MCF 10A (cell line): ENCODE measurements around the gene CLDN9. TPM values are rescaled to one million over a fixed set of nuclear protein-coding genes. Genes with fewer than 3 reads are reported as not detected.

Source experiments
- BruUV-seq: library from RNA; stranded (reverse); fragments of 400-500 nt; replicated peaks from 2 replicates; lab custom pipeline; 2021; lab: Mats Ljungman, UMichigan
- CTCF ChIA-PET: fragments of 300-600 bp; sonication (Branson Sonifier 250); formaldehyde crosslinking; extraction: SDS; loops from one replicate; lab custom pipeline; 2021; ENCODE audit warnings: antibody characterized with exemption, inconsistent platforms; lab: Yijun Ruan, JAX
- POLR2A ChIA-PET: fragments of 300-600, 350-650 bp; sonication (Branson Sonifier 250); formaldehyde crosslinking; extraction: SDS; loops from one replicate; lab custom pipeline; 2020; ENCODE audit warnings: antibody characterized with exemption, inconsistent platforms; lab: Yijun Ruan, JAX
- DNase-seq: peaks from one replicate; pipeline ENCODE4 v3.0.0-alpha.2; 2018; ENCODE audit not compliant: unreplicated experiment
- H3K27ac Mint-ChIP-seq: one replicate; pipeline ENCODE4 v1.8.0; 2022; ENCODE audit warnings: mild to moderate bottlenecking, low read depth, mixed read lengths; ENCODE audit not compliant: unreplicated experiment
- H3K27me3 Mint-ChIP-seq: one replicate; pipeline ENCODE4 v1.8.0; 2022; ENCODE audit warnings: mixed read lengths; ENCODE audit not compliant: insufficient read depth, unreplicated experiment
- H3K36me3 Mint-ChIP-seq: one replicate; pipeline ENCODE4 v1.8.0; 2022; ENCODE audit warnings: mild to moderate bottlenecking, moderate library complexity, mixed read lengths; ENCODE audit not compliant: insufficient read depth, unreplicated experiment
- H3K4me1 Mint-ChIP-seq: one replicate; pipeline ENCODE4 v1.8.0; 2022; ENCODE audit warnings: mixed read lengths; ENCODE audit not compliant: insufficient read depth, unreplicated experiment
- H3K4me3 Mint-ChIP-seq: one replicate; pipeline ENCODE4 v1.8.0; 2022; ENCODE audit warnings: mild to moderate bottlenecking, moderate library complexity, mixed read lengths; ENCODE audit not compliant: unreplicated experiment
- H3K9me3 Mint-ChIP-seq: one replicate; pipeline ENCODE4 v1.8.0; 2022; ENCODE audit warnings: mixed read lengths; ENCODE audit not compliant: unreplicated experiment
- intact Hi-C: fragments of 100-400 bp; cut with micrococcal nuclease; formaldehyde crosslinking; loops from 2 replicates; pipeline ENCODE4 v1.14.1; 2022
- total RNA-seq: library from RNA; stranded (reverse); gene quantifications from 2 replicates; pipeline ENCODE4 v1.2.3, GENCODE V29; 2022
- TF ChIP-seq, protein P1 (sequence below): fragments of 200-600 bp; IDR thresholded peaks from one replicate; pipeline ENCODE4 v1.8.0; 2022; ENCODE audit warnings: antibody characterized with exemption, mild to moderate bottlenecking; ENCODE audit not compliant: unreplicated experiment

CLDN9 gene
- total RNA-seq, 1 experiment from 2014 or later: 0.44 TPM

DNA sequence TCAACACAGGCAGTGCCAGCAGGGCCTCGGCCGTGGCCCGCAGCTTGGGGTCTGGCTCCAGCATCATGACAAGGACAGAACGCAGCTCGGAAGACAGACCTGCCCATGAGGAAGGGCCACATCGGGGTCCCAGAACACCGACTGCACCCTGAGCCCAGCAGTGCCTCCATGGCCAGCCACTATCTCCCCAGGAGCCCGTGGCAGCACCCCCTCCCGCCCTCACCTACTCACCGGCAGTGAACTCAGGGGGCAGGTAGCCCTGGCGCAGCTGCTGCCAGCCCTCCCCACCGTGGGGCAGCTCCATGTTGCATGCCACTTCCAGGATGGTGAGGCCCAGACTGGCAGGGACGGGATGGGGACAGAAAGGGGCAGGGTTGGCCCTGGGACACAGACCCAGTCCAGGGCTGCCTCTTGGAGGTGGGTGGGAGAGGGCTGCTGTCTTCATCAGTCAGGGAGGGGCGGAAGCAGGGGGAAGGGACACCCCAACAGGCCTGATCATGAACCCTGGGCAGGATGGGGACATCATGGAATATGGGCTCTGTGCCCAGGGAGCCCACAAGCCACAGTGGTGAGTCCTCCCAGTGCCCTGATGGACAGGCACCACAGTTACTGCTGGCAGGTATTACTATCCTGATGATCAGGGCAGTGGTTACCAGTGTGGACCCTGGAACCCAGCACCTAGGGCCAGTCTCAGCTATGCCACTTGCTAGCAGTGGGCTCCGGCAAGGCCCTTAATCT, 38.2 kb upstream of the CLDN9 start:
- H3K4me1 Mint-ChIP-seq: peaks cover 5% of the 10 kb centered on the region
- no peaks in the 10 kb centered on the region for H3K27me3 Mint-ChIP-seq
- H3K27ac Mint-ChIP-seq: no peak overlapping the region
- H3K9me3 Mint-ChIP-seq: no peaks in the 10 kb centered on the region
- ChIA-PET POLR2A (no interaction called here), CTCF (interaction anchor here (0.6 to 1.0 kb wide), 4 partner anchors 15 to 118 kb away, joined by 3 read pairs; no protein-coding TSS in a partner anchor)
- no peak overlapping the region for H3K4me3 Mint-ChIP-seq
- no peaks in the 10 kb centered on the region for H3K36me3 Mint-ChIP-seq
- TF ChIP-seq, protein P1, sequence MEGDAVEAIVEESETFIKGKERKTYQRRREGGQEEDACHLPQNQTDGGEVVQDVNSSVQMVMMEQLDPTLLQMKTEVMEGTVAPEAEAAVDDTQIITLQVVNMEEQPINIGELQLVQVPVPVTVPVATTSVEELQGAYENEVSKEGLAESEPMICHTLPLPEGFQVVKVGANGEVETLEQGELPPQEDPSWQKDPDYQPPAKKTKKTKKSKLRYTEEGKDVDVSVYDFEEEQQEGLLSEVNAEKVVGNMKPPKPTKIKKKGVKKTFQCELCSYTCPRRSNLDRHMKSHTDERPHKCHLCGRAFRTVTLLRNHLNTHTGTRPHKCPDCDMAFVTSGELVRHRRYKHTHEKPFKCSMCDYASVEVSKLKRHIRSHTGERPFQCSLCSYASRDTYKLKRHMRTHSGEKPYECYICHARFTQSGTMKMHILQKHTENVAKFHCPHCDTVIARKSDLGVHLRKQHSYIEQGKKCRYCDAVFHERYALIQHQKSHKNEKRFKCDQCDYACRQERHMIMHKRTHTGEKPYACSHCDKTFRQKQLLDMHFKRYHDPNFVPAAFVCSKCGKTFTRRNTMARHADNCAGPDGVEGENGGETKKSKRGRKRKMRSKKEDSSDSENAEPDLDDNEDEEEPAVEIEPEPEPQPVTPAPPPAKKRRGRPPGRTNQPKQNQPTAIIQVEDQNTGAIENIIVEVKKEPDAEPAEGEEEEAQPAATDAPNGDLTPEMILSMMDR: no peak
- no TSS peak for BruUV-seq
- DNase-seq: no peak
- intact Hi-C loops: no loop called here

DNA sequence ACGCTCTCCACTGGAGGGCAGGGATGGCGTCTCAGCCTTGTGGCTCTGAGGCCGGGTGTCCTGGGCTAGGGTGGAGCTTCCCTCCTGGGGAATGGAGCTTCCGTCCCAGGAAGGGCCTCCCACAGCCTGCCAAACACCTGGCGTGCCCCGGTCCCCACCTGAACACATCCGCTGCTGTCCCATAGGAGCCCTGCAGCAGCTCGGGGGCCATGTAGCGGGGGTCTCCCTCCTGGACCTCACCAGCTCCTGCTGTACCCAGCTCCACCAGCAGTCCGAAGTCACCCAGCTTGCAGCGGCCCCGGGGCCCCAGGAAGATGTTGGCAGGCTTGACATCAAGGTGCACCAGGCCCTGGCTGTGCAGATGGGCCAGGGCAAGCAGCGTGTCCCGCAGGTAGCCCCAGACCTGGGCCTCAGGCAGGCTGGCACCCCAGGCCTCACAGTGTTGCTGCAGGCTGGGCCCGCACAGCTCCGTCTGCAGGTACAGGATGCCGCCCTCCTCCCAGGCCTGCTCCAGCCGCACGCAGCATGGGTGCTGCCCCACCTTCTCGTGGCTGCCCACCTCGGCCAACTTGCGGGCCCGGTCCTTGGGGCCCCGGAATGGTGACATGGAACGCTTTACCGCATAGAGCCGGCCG, 37.4 kb upstream of the CLDN9 start:
- TF ChIP-seq, protein P1: no peak
- Mint-ChIP-seq H3K27me3 (no peaks in the 10 kb centered on the region), H3K27ac (no peak overlapping the region), H3K9me3 (no peaks in the 10 kb centered on the region), H3K36me3 (no peaks in the 10 kb centered on the region), H3K4me1 (peaks cover 5% of the 10 kb centered on the region), H3K4me3 (no peak overlapping the region)
- intact Hi-C loops: no loop called here
- BruUV-seq: no TSS peak
- ChIA-PET POLR2A (no interaction called here), CTCF (interaction anchor here (0.6 to 1.0 kb wide), 3 partner anchors 16 to 119 kb away, joined by 3 read pairs; no protein-coding TSS in a partner anchor)
- no peak for DNase-seq

DNA sequence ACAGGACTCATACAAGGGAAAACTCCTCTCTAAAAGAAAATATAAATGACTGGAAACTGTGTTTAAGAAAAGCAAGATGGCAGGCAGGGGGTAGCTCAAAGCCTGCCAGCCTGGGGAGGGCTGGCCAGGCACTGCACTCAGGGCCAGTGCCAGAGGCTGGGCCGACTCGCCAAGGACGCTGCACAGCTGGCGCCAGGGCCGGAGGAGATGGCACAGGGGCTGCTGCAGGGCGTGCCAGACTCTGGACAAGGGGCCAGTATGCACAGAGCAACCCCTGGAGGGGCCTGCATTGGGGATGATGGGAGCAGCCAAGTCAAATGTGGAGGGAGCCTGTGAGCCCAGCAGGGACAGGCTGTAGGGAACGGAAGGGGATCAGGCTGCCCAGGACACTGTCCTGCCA, 36.5 kb upstream of the CLDN9 start:
- no peaks in the 10 kb centered on the region for H3K9me3 Mint-ChIP-seq
- peaks cover under 1% of the 10 kb centered on the region for H3K4me1 Mint-ChIP-seq
- no peak overlapping the region for H3K4me3 Mint-ChIP-seq
- ChIA-PET CTCF (no interaction called here), POLR2A (no interaction called here)
- intact Hi-C loops: no loop called here
- BruUV-seq: no TSS peak
- H3K36me3 Mint-ChIP-seq: peaks cover 5% of the 10 kb centered on the region
- no peaks in the 10 kb centered on the region for H3K27me3 Mint-ChIP-seq
- no peak for DNase-seq
- TF ChIP-seq, protein P1: no peak
- no peak overlapping the region for H3K27ac Mint-ChIP-seq

DNA sequence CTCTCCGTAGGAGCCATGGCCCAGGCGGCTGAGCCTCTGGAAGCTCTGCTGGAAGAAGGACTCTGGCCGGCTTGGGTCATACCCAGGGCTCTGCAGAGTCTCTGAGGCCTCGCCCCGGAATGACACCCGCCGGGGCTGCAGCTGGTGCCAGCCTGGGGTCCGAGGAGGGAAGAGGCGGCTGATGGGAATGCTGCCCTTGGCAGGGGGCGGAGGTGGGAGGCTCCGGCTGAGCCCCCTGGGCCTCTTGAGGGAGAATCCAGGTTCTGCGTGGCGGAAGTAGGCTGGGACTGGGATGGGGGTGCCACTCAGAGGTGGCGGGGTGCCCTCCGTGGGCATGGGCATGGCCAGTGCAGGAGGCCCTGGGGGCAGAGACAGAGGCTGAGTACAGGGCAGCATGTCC, 36.0 kb upstream of the CLDN9 start:
- intact Hi-C loops: no loop called here
- DNase-seq: no peak
- ChIA-PET CTCF (interaction anchor here (0.6 to 0.9 kb wide), 2 partner anchors 15 to 101 kb away, joined by 3 read pairs; no protein-coding TSS in a partner anchor), POLR2A (no interaction called here)
- no TSS peak for BruUV-seq
- Mint-ChIP-seq H3K4me3 (no peak overlapping the region), H3K27ac (no peak overlapping the region), H3K4me1 (peaks cover 3% of the 10 kb centered on the region), H3K36me3 (peaks cover 5% of the 10 kb centered on the region), H3K27me3 (no peaks in the 10 kb centered on the region), H3K9me3 (no peaks in the 10 kb centered on the region)
- TF ChIP-seq, protein P1: no peak
